Measurements from ENCODE around the gene MIAT. TPM values are rescaled to one million over a fixed set of nuclear protein-coding genes. Genes with fewer than 3 reads are reported as not detected.

MIAT gene
- polyA plus RNA-seq, 2 of the 4 experiments (the other 2 are of a cell fraction): 1.5 to 2.2 TPM

- ATAC-seq (no peak), DNase-seq (ENCODE audit: low read depth in 1 of 2, low spot score in 1 of 2) (no peak), FAIRE-seq (no peak)
- H3K4me1 ChIP-seq: no peaks in the 10 kb centered on the region
- TF ChIP-seq RFX5 (IDR thresholded peaks at IDR 0.05) (no peak), FOSB (CRISPR knock-in tag; IDR thresholded peaks at IDR 0.05) (no peak)
- H3K9me3 ChIP-seq: no peaks in the 10 kb centered on the region
- H3K27ac ChIP-seq: no peak overlapping the region
- no peak overlapping the region for H3K4me3 ChIP-seq
- POLR2A ChIA-PET: no interaction called here
- CTCF ChIA-PET: no interaction called here
- H3K4me2 ChIP-seq: no peak overlapping the region
- 33% methylated on average over 2 of the region's 2 CpGs for WGBS (ENCODE audit: missing lambda C conversion rate)
Observed at GRCh38 chr22:26635117-26635516, 22.3 kb upstream of the MIAT start.

GRCh38 chr22:26636296-26636695, 21.1 kb upstream of the MIAT start:
- no peak for ATAC-seq
- Histone ChIP-seq H3K4me3 (no peak overlapping the region), H3K9me3 (no peaks in the 10 kb centered on the region), H3K4me1 (no peaks in the 10 kb centered on the region), H3K4me2 (no peak overlapping the region), H3K27ac (no peak overlapping the region)
- TF ChIP-seq E2F6 (IDR thresholded peaks at IDR 0.05; ENCODE audit: borderline replicate concordance, low read depth) (no peak), HDAC2 (IDR thresholded peaks at IDR 0.05) (no peak), HOXB5 (CRISPR knock-in tag; IDR thresholded peaks at IDR 0.05) (no peak), MAFK (IDR thresholded peaks at IDR 0.05; ENCODE audit: partially characterized antibody) (no peak), BHLHE40 (IDR thresholded peaks at IDR 0.05; ENCODE audit: low read depth, low read length) (no peak), CEBPB (IDR thresholded peaks at IDR 0.05) (no peak), ESRRA (IDR thresholded peaks at IDR 0.05; ENCODE audit: borderline replicate concordance, low read length) (no peak), NPAS2 (CRISPR knock-in tag; IDR thresholded peaks at IDR 0.05; ENCODE audit: borderline replicate concordance) (no peak), FOSL2 (IDR thresholded peaks at IDR 0.05) (no peak), FOSL2 (CRISPR knock-in tag; IDR thresholded peaks at IDR 0.05) (no peak), RAD21 (conservative IDR thresholded peaks at IDR 0.05 in 1 of 2, IDR thresholded peaks at IDR 0.05 in 1 of 2) (no peak), PBX3 (IDR thresholded peaks at IDR 0.05) (no peak), RCOR1 (IDR thresholded peaks at IDR 0.05; ENCODE audit: low read depth, low read length) (no peak), CBX2 (IDR thresholded peaks at IDR 0.05; ENCODE audit: borderline replicate concordance, low read depth) (no peak), GATA3 (IDR thresholded peaks at IDR 0.05; ENCODE audit: borderline replicate concordance) (no peak), HOXA7 (CRISPR knock-in tag; IDR thresholded peaks at IDR 0.05) (no peak), RARB (CRISPR knock-in tag; IDR thresholded peaks at IDR 0.05) (no peak), ZNF302 (CRISPR knock-in tag; IDR thresholded peaks at IDR 0.05) (no peak)
- TF ChIP-seq, protein P1, sequence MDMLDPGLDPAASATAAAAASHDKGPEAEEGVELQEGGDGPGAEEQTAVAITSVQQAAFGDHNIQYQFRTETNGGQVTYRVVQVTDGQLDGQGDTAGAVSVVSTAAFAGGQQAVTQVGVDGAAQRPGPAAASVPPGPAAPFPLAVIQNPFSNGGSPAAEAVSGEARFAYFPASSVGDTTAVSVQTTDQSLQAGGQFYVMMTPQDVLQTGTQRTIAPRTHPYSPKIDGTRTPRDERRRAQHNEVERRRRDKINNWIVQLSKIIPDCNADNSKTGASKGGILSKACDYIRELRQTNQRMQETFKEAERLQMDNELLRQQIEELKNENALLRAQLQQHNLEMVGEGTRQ (IDR thresholded peaks at IDR 0.05): no peak
- no peak for DNase-seq (ENCODE audit: low read depth in 1 of 2, low spot score in 1 of 2)
- ChIA-PET CTCF (interaction anchor here (1.0 kb wide), 1 partner anchor 133 kb away, joined by 3 read pairs; no protein-coding TSS in a partner anchor), POLR2A (no interaction called here)
- FAIRE-seq: no peak
- 0% methylated on average over 1 of the region's 1 CpG for WGBS (ENCODE audit: missing lambda C conversion rate)

GRCh38 chr22:26642465-26643417, 14.6 kb upstream of the MIAT start:
- peaks cover 5% of the 10 kb centered on the region; the same call in 1 of the 3 replicates for H3K4me1 ChIP-seq
- CTCF ChIA-PET: interaction anchor here (0.8 to 1.2 kb wide), 2 partner anchors 127 to 278 kb away, joined by 3 to 4 read pairs; no protein-coding TSS in a partner anchor
- FAIRE-seq: no peak
- H3K27ac ChIP-seq: no peak overlapping the region
- DNase-seq (ENCODE audit: low read depth in 1 of 2, low spot score in 1 of 2): no peak
- H3K9me3 ChIP-seq: no peaks in the 10 kb centered on the region
- no peak overlapping the region for H3K4me2 ChIP-seq
- no peak for ATAC-seq
- 73% methylated on average over 8 of the region's 8 CpGs for WGBS (ENCODE audit: missing lambda C conversion rate)
- no peak overlapping the region for H3K4me3 ChIP-seq
- POLR2A ChIA-PET: no interaction called here
- TF ChIP-seq RARB (CRISPR knock-in tag; IDR thresholded peaks at IDR 0.05): no peak
- TF ChIP-seq HEYL (CRISPR knock-in tag; IDR thresholded peaks at IDR 0.05): no peak
- no peak for TF ChIP-seq ZFP36 (IDR thresholded peaks at IDR 0.05; ENCODE audit: borderline replicate concordance, partially characterized antibody)
- TF ChIP-seq E2F6 (IDR thresholded peaks at IDR 0.05; ENCODE audit: borderline replicate concordance, low read depth): no peak
- no peak for TF ChIP-seq FOSL2 (IDR thresholded peaks at IDR 0.05)
- TF ChIP-seq FOSL2 (CRISPR knock-in tag; IDR thresholded peaks at IDR 0.05): no peak
- TF ChIP-seq ZSCAN20 (CRISPR knock-in tag; IDR thresholded peaks at IDR 0.05): no peak
- no peak for TF ChIP-seq BHLHE40 (IDR thresholded peaks at IDR 0.05; ENCODE audit: low read depth, low read length)
- no peak for TF ChIP-seq ZNF302 (CRISPR knock-in tag; IDR thresholded peaks at IDR 0.05)
- no peak for TF ChIP-seq HMGXB4 (CRISPR knock-in tag; IDR thresholded peaks at IDR 0.05; ENCODE audit: borderline replicate concordance)
- no peak for TF ChIP-seq CBX2 (IDR thresholded peaks at IDR 0.05; ENCODE audit: borderline replicate concordance, low read depth)
- no peak for TF ChIP-seq JUNB (IDR thresholded peaks at IDR 0.05)
- TF ChIP-seq NPAS2 (CRISPR knock-in tag; IDR thresholded peaks at IDR 0.05; ENCODE audit: borderline replicate concordance): no peak
- no peak for TF ChIP-seq RNF2 (IDR thresholded peaks at IDR 0.05; ENCODE audit: borderline replicate concordance, low read depth)
- TF ChIP-seq, protein P2, sequence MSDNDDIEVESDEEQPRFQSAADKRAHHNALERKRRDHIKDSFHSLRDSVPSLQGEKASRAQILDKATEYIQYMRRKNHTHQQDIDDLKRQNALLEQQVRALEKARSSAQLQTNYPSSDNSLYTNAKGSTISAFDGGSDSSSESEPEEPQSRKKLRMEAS (IDR thresholded peaks at IDR 0.05): no peak

Measured in A549 (cell line).